Esophagus muscularis mucosa (tissue), 4 donors: Measurements from ENCODE around the gene MAP1LC3B2. TPM values are rescaled to one million over a fixed set of nuclear protein-coding genes. Genes with fewer than 3 reads are reported as not detected.
A peak's percentile ranks its signal among the peaks of the same experiment; 100 is the strongest.

Source experiments
- DNase-seq: peaks from one replicate; pipeline ENCODE4 v3.0.0-alpha.2; 2017; ENCODE audit errors: extremely low spot score
- H3K27ac ChIP-seq, 4 donors: fragments of 200-600 bp; sonication (generic); replicated peaks in 1 of 4; 1 replicate in 3 of 4; 2 replicates in 1 of 4; pipeline ENCODE4 v1.5.1; 2016 to 2019; ENCODE audit warnings: mild to moderate bottlenecking in 1 of 4
- H3K27me3 ChIP-seq, 4 donors: fragments of 200-600 bp; sonication (generic); one replicate each; pipeline versions ENCODE4 v1.5.1 to v1.6.0; 2016 to 2019
- H3K36me3 ChIP-seq, 4 donors: fragments of 200-600 bp; sonication (generic); one replicate each; pipeline ENCODE4 v1.5.1; 2016 to 2019
- H3K4me1 ChIP-seq, 4 donors: fragments of 200-600 bp; sonication (generic); one replicate each; pipeline ENCODE4 v1.5.1; 2016 to 2019
- H3K4me3 ChIP-seq, 4 donors: fragments of 200-600 bp; sonication (generic); 1 replicate in 2 of 4; 2 replicates in 2 of 4; pipeline ENCODE4 v1.5.1; 2016 to 2019; ENCODE audit warnings: mild to moderate bottlenecking in 4 of 4, moderate library complexity in 1 of 4
- H3K9me3 ChIP-seq, 4 donors: fragments of 200-600 bp; sonication (generic); 1 replicate in 3 of 4; 2 replicates in 1 of 4; pipeline ENCODE4 v1.5.1; 2016 to 2019
- EP300 ChIP-seq: sonication (generic); formaldehyde crosslinking; IDR thresholded peaks from one replicate; pipeline ENCODE4 v1.6.1; 2017; ENCODE audit warnings: antibody characterized with exemption
- POLR2A ChIP-seq: fragments of 450-650 bp; IDR thresholded peaks from one replicate; pipeline ENCODE4 v1.6.1; 2017; ENCODE audit warnings: antibody characterized with exemption, moderate library complexity, mild to moderate bottlenecking, low read depth
- POLR2AphosphoS5 ChIP-seq, 2 donors: sonication (generic); formaldehyde crosslinking; IDR thresholded peaks; one replicate each; pipeline ENCODE4 v1.6.1; 2017; ENCODE audit warnings: antibody characterized with exemption in 2 of 2
- WGBS: methylation state at CpG from one replicate; pipeline ENCODE4 v1.1.5; 2018; 5-methylcytosine and 5-hydroxymethylcytosine counted together
- intact Hi-C: fragments of 100-400 bp; cut with DNase I; formaldehyde crosslinking; loops from one replicate; pipeline ENCODE4 v1.15.1; 2023
- total RNA-seq, 4 donors: library from RNA; depleted of rRNA; stranded (reverse); fragments of >200 nt; gene quantifications; one replicate each; pipeline versions ENCODE4 v1.1.0 to v1.2.1, GENCODE V29; 2016
- TF ChIP-seq, protein P1 (sequence below), 3 experiments: fragments of 200-600 bp in 2 of 3; fragments of 450-650 bp in 1 of 3; sonication (generic) in 2 of 3; IDR thresholded peaks; one replicate each; pipeline ENCODE4 v1.5.1; 2017 to 2019; ENCODE audit warnings: antibody characterized with exemption in 3 of 3, mild to moderate bottlenecking in 2 of 3, moderate library complexity in 1 of 3

The MAP1LC3B2 gene
- total RNA-seq, 4 donors from 2014 or later: 0.83 to 3.0 (median 1.8) TPM; not detected in 1

DNA sequence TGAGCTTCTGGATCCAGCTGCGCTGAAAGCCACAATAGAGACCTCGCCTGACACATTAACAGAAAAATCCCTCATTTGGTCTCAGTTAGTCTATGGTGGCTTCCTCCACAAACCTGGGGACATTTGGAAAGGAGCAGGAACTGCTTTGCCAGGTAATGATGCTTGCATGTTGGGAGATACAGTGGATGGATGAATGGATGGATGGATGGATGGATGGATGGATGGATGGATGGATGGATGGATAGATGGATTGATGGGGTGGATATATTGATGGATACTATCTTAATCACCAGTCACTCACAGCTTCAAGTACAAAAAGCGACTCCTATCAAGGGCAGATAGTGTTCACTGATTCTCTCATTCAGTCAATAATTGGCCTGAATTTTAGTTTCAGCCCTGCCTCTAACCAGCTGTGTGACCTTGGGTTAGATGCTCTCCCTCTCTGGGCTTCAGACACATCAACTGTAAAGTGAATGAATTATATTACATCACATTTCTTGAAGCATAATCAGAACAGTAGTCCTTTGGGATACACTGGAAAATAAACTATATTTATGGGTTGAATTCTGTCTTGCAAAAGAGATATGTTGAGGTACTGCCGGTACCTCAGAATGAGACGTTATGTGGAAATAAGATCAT lies 29.3 kb downstream of the MAP1LC3B2 start:
- no peak for TF ChIP-seq EP300
- no peak for TF ChIP-seq POLR2AphosphoS5 (IDR thresholded peaks at IDR 0.05)
- no peak for TF ChIP-seq POLR2A
- TF ChIP-seq, protein P1, sequence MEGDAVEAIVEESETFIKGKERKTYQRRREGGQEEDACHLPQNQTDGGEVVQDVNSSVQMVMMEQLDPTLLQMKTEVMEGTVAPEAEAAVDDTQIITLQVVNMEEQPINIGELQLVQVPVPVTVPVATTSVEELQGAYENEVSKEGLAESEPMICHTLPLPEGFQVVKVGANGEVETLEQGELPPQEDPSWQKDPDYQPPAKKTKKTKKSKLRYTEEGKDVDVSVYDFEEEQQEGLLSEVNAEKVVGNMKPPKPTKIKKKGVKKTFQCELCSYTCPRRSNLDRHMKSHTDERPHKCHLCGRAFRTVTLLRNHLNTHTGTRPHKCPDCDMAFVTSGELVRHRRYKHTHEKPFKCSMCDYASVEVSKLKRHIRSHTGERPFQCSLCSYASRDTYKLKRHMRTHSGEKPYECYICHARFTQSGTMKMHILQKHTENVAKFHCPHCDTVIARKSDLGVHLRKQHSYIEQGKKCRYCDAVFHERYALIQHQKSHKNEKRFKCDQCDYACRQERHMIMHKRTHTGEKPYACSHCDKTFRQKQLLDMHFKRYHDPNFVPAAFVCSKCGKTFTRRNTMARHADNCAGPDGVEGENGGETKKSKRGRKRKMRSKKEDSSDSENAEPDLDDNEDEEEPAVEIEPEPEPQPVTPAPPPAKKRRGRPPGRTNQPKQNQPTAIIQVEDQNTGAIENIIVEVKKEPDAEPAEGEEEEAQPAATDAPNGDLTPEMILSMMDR (IDR thresholded peaks at IDR 0.05): no peak
- Histone ChIP-seq H3K9me3 (peaks cover 0 to 8% (median 3%) of the 10 kb centered on the region in 4 donors), H3K4me1 (peaks cover 14 to 26% (median 22%) of the 10 kb centered on the region in 4 donors), H3K27ac (no peak overlapping the region), H3K36me3 (no peaks in the 10 kb centered on the region), H3K27me3 (no peaks in the 10 kb centered on the region), H3K4me3 (no peak overlapping the region)
- DNase-seq: no peak
- intact Hi-C loops: no loop called here
- 93% methylated on average over 5 of the region's 5 CpGs for WGBS

DNA sequence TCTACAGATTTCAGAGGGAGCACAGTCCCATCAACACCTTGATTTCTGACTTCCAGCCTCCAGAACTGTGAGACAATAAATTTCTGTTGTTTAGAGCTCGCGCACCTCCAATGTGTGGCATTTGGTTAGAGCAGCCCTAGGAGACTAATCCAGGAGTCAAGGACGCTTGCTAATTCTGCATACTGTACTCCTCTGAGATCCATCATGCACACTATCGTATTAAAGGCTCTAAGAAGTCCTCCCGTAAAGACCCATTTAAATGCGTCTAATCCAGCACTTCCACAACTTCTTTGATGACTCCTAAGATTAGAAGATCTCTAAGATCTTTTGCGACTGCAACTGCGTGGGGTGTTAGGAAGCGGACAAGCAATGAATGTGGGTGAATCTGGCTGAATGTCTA lies 30.4 kb downstream of the MAP1LC3B2 start:
- Histone ChIP-seq H3K9me3 (peaks cover 0 to 8% (median 3%) of the 10 kb centered on the region in 4 donors), H3K27me3 (no peaks in the 10 kb centered on the region), H3K36me3 (no peaks in the 10 kb centered on the region), H3K4me1 (peaks cover 14 to 30% (median 28%) of the 10 kb centered on the region in 4 donors), H3K27ac (no peak overlapping the region), H3K4me3 (no peak overlapping the region)
- 94% methylated on average over 9 of the region's 9 CpGs for WGBS
- TF ChIP-seq, protein P1 (IDR thresholded peaks at IDR 0.05): no peak
- TF ChIP-seq POLR2A (no peak), EP300 (no peak), POLR2AphosphoS5 (IDR thresholded peaks at IDR 0.05) (no peak)
- DNase-seq: no peak
- intact Hi-C loops: no loop called here

DNA sequence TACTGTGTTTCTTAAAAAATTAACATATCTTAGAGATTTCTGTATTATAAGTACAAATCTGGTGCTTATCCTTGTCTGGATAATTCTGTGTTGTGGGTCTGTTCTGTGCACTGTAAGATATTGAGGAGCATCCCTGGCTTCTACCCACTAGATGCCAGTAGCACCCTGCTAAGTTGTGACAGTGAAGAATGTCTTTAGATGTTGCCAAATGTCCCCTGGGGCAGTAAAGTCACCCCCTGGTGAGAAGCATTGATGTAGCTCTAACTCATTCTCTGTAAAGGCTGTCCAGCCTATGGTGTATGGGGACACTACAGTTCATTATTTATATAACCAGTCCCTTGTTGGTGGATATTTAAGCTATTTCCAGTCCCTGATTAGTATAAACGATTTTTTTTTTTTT lies 31.4 kb downstream of the MAP1LC3B2 start:
- Histone ChIP-seq H3K27me3 (no peaks in the 10 kb centered on the region), H3K27ac (no peak overlapping the region), H3K36me3 (no peaks in the 10 kb centered on the region), H3K4me3 (no peak overlapping the region), H3K9me3 (no peaks in the 10 kb centered on the region), H3K4me1 (peaks cover 19 to 39% (median 34%) of the 10 kb centered on the region in 4 donors)
- 25% methylated on average over 1 of the region's 1 CpG for WGBS
- no peak for DNase-seq
- intact Hi-C loops: loop anchor here (10.0 kb wide), 2 partner anchors 136 to 206 kb away; no protein-coding TSS in a partner anchor
- TF ChIP-seq POLR2A (no peak), EP300 (no peak), POLR2AphosphoS5 (IDR thresholded peaks at IDR 0.05) (no peak)
- TF ChIP-seq, protein P1 (IDR thresholded peaks at IDR 0.05): no peak

DNA sequence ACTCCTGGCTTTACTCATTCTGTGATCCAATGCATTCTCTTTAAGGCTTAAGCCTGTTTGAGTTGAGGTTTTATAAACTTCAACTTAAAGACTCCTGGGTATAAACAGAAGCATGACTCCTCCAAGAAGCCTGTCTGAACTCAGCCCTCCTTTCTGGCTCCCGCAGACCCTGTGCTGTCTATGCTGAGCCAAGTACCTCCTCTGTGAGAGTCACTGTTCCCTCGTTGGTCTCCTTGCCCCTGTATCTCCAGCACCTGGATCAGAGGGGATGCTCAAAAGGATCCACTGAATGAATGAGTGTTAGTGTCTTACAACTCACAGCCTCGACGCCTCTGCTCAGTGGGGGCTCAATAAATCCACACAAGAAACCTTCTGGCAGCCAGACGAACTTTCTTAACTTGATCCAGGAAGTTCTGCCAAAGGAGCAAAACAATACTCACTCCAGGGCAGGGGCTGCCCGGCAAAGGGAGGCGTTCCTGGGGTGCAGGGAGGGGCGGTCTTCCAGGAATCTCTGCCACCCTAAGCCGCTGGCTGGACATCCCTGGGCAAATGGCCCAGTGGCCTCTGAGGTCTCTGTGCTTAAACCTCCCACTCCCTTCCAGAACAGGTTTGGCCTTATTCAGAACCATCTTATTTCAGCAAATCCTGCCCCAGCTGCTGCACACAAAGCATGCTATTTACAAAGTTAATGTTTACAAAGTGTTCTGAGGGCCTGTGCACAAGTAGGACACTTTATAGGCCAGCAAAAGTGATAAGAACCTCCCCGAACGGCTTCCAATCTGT lies 32.9 kb downstream of the MAP1LC3B2 start:
- TF ChIP-seq POLR2A (no peak), EP300 (peak; percentile 73), POLR2AphosphoS5 (IDR thresholded peaks at IDR 0.05) (peak; percentile 25 to 48)
- TF ChIP-seq, protein P1 (IDR thresholded peaks at IDR 0.05): no peak
- no peaks in the 10 kb centered on the region for H3K9me3 ChIP-seq
- WGBS: 21% methylated on average over 11 of the region's 11 CpGs
- H3K36me3 ChIP-seq: no peaks in the 10 kb centered on the region
- peak overlapping the region in 3 of 4 donors; percentile 1 to 20 (median 10) for H3K4me3 ChIP-seq
- no peak for DNase-seq
- peaks cover 19 to 39% (median 34%) of the 10 kb centered on the region in 4 donors for H3K4me1 ChIP-seq
- no peaks in the 10 kb centered on the region for H3K27me3 ChIP-seq
- peak overlapping the region; percentile 56 to 76 (median 64) for H3K27ac ChIP-seq
- intact Hi-C loops: loop anchor here (10.0 kb wide), 2 partner anchors 137 to 207 kb away; no protein-coding TSS in a partner anchor
